H9 (cell line): Measurements from ENCODE around the gene TSTD2. TPM values are rescaled to one million over a fixed set of nuclear protein-coding genes. Genes with fewer than 3 reads are reported as not detected.

Source experiments
- DNase-seq: peaks from one replicate; pipeline ENCODE4 v3.0.0-alpha.2; 2017
- H2AFZ ChIP-seq: one replicate; pipeline ENCODE4 v1.6.1; 2013; ENCODE audit warnings: mild to moderate bottlenecking, low read length, control low read depth, moderate library complexity
- H2AK5ac ChIP-seq: 2 replicates; pipeline ENCODE4 v1.6.1; 2013; ENCODE audit warnings: low read length, control low read depth, mixed read lengths; ENCODE audit not compliant: insufficient read length
- H2BK120ac ChIP-seq: one replicate; pipeline ENCODE4 v1.6.1; 2013; ENCODE audit warnings: low read depth, mild to moderate bottlenecking, low read length, control low read depth, inconsistent platforms; ENCODE audit not compliant: poor library complexity, severe bottlenecking
- H2BK12ac ChIP-seq: 2 replicates; pipeline ENCODE4 v1.6.1; 2013; ENCODE audit warnings: low read length, control low read depth, mixed read lengths, low read depth; ENCODE audit not compliant: insufficient read length
- H2BK15ac ChIP-seq: 2 replicates; pipeline ENCODE4 v1.6.1; 2013; ENCODE audit warnings: low read depth, low read length, control low read depth
- H2BK20ac ChIP-seq: one replicate; pipeline ENCODE4 v1.6.1; 2013; ENCODE audit warnings: low read depth, mild to moderate bottlenecking, low read length, control low read depth, inconsistent platforms; ENCODE audit not compliant: poor library complexity, severe bottlenecking
- H2BK5ac ChIP-seq: 2 replicates; pipeline ENCODE4 v1.6.1; 2013; ENCODE audit warnings: low read length, control low read depth, mixed read lengths; ENCODE audit not compliant: insufficient read length
- H3K14ac ChIP-seq: 2 replicates; pipeline ENCODE4 v1.6.1; 2013; ENCODE audit warnings: low read length, control low read depth; ENCODE audit not compliant: insufficient read depth
- H3K18ac ChIP-seq: 2 replicates; pipeline ENCODE4 v1.6.1; 2013; ENCODE audit warnings: low read depth, mild to moderate bottlenecking, mixed read lengths, low read length, control low read depth; ENCODE audit not compliant: insufficient read length
- H3K23ac ChIP-seq: 2 replicates; pipeline ENCODE4 v1.6.1; 2013; ENCODE audit warnings: low read length, control low read depth, mixed read lengths, low read depth; ENCODE audit not compliant: insufficient read length
- H3K23me2 ChIP-seq: 2 replicates; pipeline ENCODE4 v1.6.1; 2013; ENCODE audit warnings: low read depth, mild to moderate bottlenecking, mixed read lengths, low read length, control low read depth; ENCODE audit not compliant: insufficient read length, poor library complexity, severe bottlenecking
- H3K27ac ChIP-seq: 2 replicates; pipeline ENCODE4 v1.5.1; 2013; ENCODE audit warnings: low read length, control low read depth, mixed read lengths, low read depth; ENCODE audit not compliant: insufficient read length
- H3K27me3 ChIP-seq: 2 replicates; pipeline ENCODE4 v1.6.1; 2013; ENCODE audit warnings: low read length, control low read depth, inconsistent platforms; ENCODE audit not compliant: insufficient read depth
- H3K4ac ChIP-seq: 2 replicates; pipeline ENCODE4 v1.6.1; 2013; ENCODE audit warnings: low read depth, mild to moderate bottlenecking, control low read depth, inconsistent platforms, low read length, moderate library complexity
- H3K4me1 ChIP-seq: 2 replicates; pipeline ENCODE4 v1.6.1; 2013; ENCODE audit warnings: low read length, control low read depth, inconsistent platforms; ENCODE audit not compliant: insufficient read depth
- H3K4me2 ChIP-seq: 2 replicates; pipeline ENCODE4 v1.6.1; 2013; ENCODE audit warnings: low read length, control low read depth, mixed read lengths; ENCODE audit not compliant: insufficient read length, insufficient read depth
- H3K56ac ChIP-seq: 2 replicates; pipeline ENCODE4 v1.6.1; 2013; ENCODE audit warnings: low read depth, mild to moderate bottlenecking, mixed read lengths, low read length, control low read depth; ENCODE audit not compliant: insufficient read length
- H3K79me1 ChIP-seq: 2 replicates; pipeline ENCODE4 v1.6.1; 2013; ENCODE audit warnings: low read depth, mild to moderate bottlenecking, moderate library complexity, low read length, control low read depth, inconsistent platforms; ENCODE audit not compliant: insufficient read depth, poor library complexity, severe bottlenecking
- H3K79me2 ChIP-seq: 2 replicates; pipeline ENCODE4 v1.6.1; 2013; ENCODE audit warnings: low read length, control low read depth, inconsistent platforms; ENCODE audit not compliant: insufficient read depth
- H3K9ac ChIP-seq: 2 replicates; pipeline ENCODE4 v1.6.1; 2013; ENCODE audit warnings: low read length, control low read depth, mixed read lengths; ENCODE audit not compliant: insufficient read length; ENCODE audit errors: extremely low read depth
- H3K9me3 ChIP-seq: one replicate; pipeline ENCODE4 v1.6.1; 2013; ENCODE audit warnings: low read depth, low read length, inconsistent platforms; ENCODE audit not compliant: control insufficient read depth
- H3T11ph ChIP-seq: one replicate; pipeline ENCODE4 v1.6.1; 2013; ENCODE audit warnings: mild to moderate bottlenecking, low read length, control low read depth, inconsistent platforms
- H4K20me1 ChIP-seq: one replicate; pipeline ENCODE4 v1.6.1; 2013; ENCODE audit not compliant: control insufficient read depth, insufficient read length, insufficient read depth
- H4K5ac ChIP-seq: 2 replicates; pipeline ENCODE4 v1.6.1; 2013; ENCODE audit warnings: low read depth, mild to moderate bottlenecking, mixed read lengths, low read length, control low read depth; ENCODE audit not compliant: insufficient read length
- H4K8ac ChIP-seq: replicated peaks from 2 replicates; pipeline ENCODE4 v1.6.1; 2013; ENCODE audit warnings: low read length, control low read depth, mixed read lengths, low read depth; ENCODE audit not compliant: insufficient read length
- H4K91ac ChIP-seq: 2 replicates; pipeline ENCODE4 v1.6.1; 2013; ENCODE audit warnings: low read depth, mild to moderate bottlenecking, moderate library complexity, mixed read lengths, low read length, control low read depth; ENCODE audit not compliant: insufficient read length
- H3K27ac Mint-ChIP-seq, 3 experiments: 2 replicates in 2 of 3; 3 replicates in 1 of 3; pipeline ENCODE4 v1.8.0; 2020 to 2021; ENCODE audit warnings: mixed read lengths in 3 of 3, mild to moderate bottlenecking in 1 of 3, moderate library complexity in 1 of 3
- H3K27me3 Mint-ChIP-seq: 2 replicates; pipeline ENCODE4 v1.8.0; 2021; ENCODE audit warnings: low read depth, mild to moderate bottlenecking, moderate library complexity, mixed read lengths
- H3K36me3 Mint-ChIP-seq, 3 experiments: 2 replicates in 2 of 3; 3 replicates in 1 of 3; pipeline ENCODE4 v1.8.0; 2020 to 2021; ENCODE audit warnings: low read depth in 3 of 3, mixed read lengths in 3 of 3; ENCODE audit not compliant: insufficient read depth in 1 of 3
- H3K4me1 Mint-ChIP-seq, 2 experiments: 2 replicates each; pipeline ENCODE4 v1.8.0; 2020; ENCODE audit warnings: mixed read lengths in 2 of 2
- H3K4me3 Mint-ChIP-seq, 2 experiments: 2 replicates in 1 of 2; 3 replicates in 1 of 2; pipeline ENCODE4 v1.8.0; 2020 to 2021; ENCODE audit warnings: mild to moderate bottlenecking in 2 of 2, mixed read lengths in 2 of 2, moderate library complexity in 1 of 2
- H3K9me3 Mint-ChIP-seq, 2 experiments: 2 replicates in 1 of 2; 3 replicates in 1 of 2; pipeline ENCODE4 v1.8.0; 2020; ENCODE audit warnings: mild to moderate bottlenecking in 2 of 2, mixed read lengths in 2 of 2, moderate library complexity in 1 of 2
- CTCF ChIP-seq: fragments of 200-600 bp; sonication (generic); conservative IDR thresholded peaks from 3 replicates; pipeline ENCODE4 v1.8.0; 2021; ENCODE audit warnings: antibody characterized with exemption, mild to moderate bottlenecking
- WGBS: extraction: QIAGEN DNeasy Blood & Tissue Kit; methylation state at CpG from one replicate; pipeline ENCODE4 v1.1.7; 2013; ENCODE audit warnings: missing lambda C conversion rate, low lambda C conversion rate, mixed read lengths; ENCODE audit not compliant: insufficient read length; ENCODE audit errors: extremely low coverage; 5-methylcytosine and 5-hydroxymethylcytosine counted together
- total RNA-seq: library from RNA; stranded (reverse); gene quantifications from 2 replicates; pipeline ENCODE4 v1.2.1, GENCODE V29; 2021

The TSTD2 gene
- total RNA-seq, 1 experiment from 2014 or later = 23.5 TPM

- H3K9me3 ChIP-seq = no peaks in the 10 kb centered on the region
- H3K27me3 Mint-ChIP-seq = no peaks in the 10 kb centered on the region
- WGBS = no CpG with 5 or more reads among the region's 7 CpGs
- H3K23me2 ChIP-seq = no peaks in the 10 kb centered on the region
- peaks cover 4% of the 10 kb centered on the region in 2 experiments for H3K4me1 Mint-ChIP-seq
- no peak overlapping the region for H2AK5ac ChIP-seq
- H2BK20ac ChIP-seq = no peak overlapping the region
- no peaks in the 10 kb centered on the region for H3K79me2 ChIP-seq
- no peaks in the 10 kb centered on the region for H3K9me3 Mint-ChIP-seq
- no peak overlapping the region for H4K5ac ChIP-seq
- H3K18ac ChIP-seq = no peak overlapping the region
- H4K8ac ChIP-seq = no peak overlapping the region
- no peak overlapping the region for H3K14ac ChIP-seq
- no peak overlapping the region for H2BK120ac ChIP-seq
- H3K4ac ChIP-seq = no peak overlapping the region
- H3K79me1 ChIP-seq = no peaks in the 10 kb centered on the region
- no peak overlapping the region for H3K23ac ChIP-seq
- no peak overlapping the region for H3K56ac ChIP-seq
- H3K27ac Mint-ChIP-seq = no peak overlapping the region
- H4K91ac ChIP-seq = no peak overlapping the region
- H2BK12ac ChIP-seq = no peak overlapping the region
- peaks cover 18 to 64% (median 53%) of the 10 kb centered on the region in 3 experiments for H3K36me3 Mint-ChIP-seq
- H4K20me1 ChIP-seq = no peaks in the 10 kb centered on the region
- no peak overlapping the region for H3T11ph ChIP-seq
- H2BK5ac ChIP-seq = no peak overlapping the region
- no peak overlapping the region for H3K9ac ChIP-seq
- DNase-seq = no peak
- no peaks in the 10 kb centered on the region; the same call in 1 of the 2 replicates for H3K4me1 ChIP-seq
- no peak overlapping the region for H3K4me3 Mint-ChIP-seq
- H2AFZ ChIP-seq = no peak overlapping the region
- H2BK15ac ChIP-seq = no peak overlapping the region
- no peak for TF ChIP-seq CTCF
- no peaks in the 10 kb centered on the region for H3K27me3 ChIP-seq
- H3K4me2 ChIP-seq = no peak overlapping the region
- H3K27ac ChIP-seq = no peak overlapping the region
Measured at GRCh38 chr9:97601228-97601898, 31.8 kb downstream of the TSTD2 start.
